Bronchial epithelial cell (primary cell): ENCODE measurements around the gene CCDC71L. TPM values are rescaled to one million over a fixed set of nuclear protein-coding genes. Genes with fewer than 3 reads are reported as not detected.
A peak's percentile ranks its signal among the peaks of the same experiment; 100 is the strongest.

ENCODE experiments used
- DNase-seq: peaks from one replicate; pipeline ENCODE4 v3.0.0-alpha.2; 2010; ENCODE audit warnings: low read depth
- FAIRE-seq: peaks from 2 replicates; lab custom pipeline; 2011; peaks lifted over from hg19 to GRCh38; lab: Jason Lieb, UNC
- H3K27me3 ChIP-seq: 2 replicates; pipeline ENCODE4 v1.5.1; 2011; ENCODE audit warnings: low read length; ENCODE audit not compliant: control insufficient read depth, insufficient read depth
- H3K36me3 ChIP-seq: 2 replicates; pipeline ENCODE4 v1.5.1; 2011; ENCODE audit warnings: low read length; ENCODE audit not compliant: control insufficient read depth, insufficient read depth
- H3K4me3 ChIP-seq: 2 replicates; pipeline ENCODE4 v1.5.1; 2011; ENCODE audit warnings: mild to moderate bottlenecking, low read depth, low read length, control low read depth
- total RNA-seq: library from RNA; depleted of rRNA; stranded (reverse); fragments of >200 nt; gene quantifications from 2 replicates; pipeline ENCODE4 v1.2.1, GENCODE V29; 2014
- TF ChIP-seq, protein P1 (sequence below): IDR thresholded peaks from 2 replicates; pipeline ENCODE4 v1.5.1; 2011; ENCODE audit warnings: mild to moderate bottlenecking, moderate library complexity, low read length, control low read depth, inconsistent platforms; ENCODE audit not compliant: insufficient read depth, severe bottlenecking

Gene CCDC71L
- total RNA-seq, 1 donor from 2014 or later, result 6.6 TPM

DNA sequence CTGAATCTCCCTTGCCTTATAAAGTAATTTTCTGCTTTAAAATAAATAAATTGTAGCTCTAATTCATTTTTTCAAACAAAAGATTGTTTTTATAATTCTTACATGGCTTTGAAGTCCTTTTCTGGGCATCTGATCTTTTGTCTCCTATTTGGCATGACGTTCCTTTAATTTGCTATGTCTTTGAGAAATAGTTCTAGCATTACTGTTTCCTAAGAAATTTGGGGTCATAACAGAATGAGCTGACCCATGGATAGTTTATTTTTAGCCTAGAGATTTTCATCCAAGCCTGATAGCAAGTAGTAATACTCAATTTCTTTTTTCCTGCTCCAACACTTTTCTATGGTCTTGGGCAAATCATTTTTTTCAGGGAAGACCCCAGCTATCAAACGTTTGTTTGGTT is 31.4 kb downstream of the CCDC71L start:
- H3K36me3 ChIP-seq, result no peaks in the 10 kb centered on the region
- no peak overlapping the region for H3K4me3 ChIP-seq
- DNase-seq (no peak), FAIRE-seq (no peak)
- H3K27me3 ChIP-seq, result peaks cover 8% of the 10 kb centered on the region
- TF ChIP-seq, protein P1, sequence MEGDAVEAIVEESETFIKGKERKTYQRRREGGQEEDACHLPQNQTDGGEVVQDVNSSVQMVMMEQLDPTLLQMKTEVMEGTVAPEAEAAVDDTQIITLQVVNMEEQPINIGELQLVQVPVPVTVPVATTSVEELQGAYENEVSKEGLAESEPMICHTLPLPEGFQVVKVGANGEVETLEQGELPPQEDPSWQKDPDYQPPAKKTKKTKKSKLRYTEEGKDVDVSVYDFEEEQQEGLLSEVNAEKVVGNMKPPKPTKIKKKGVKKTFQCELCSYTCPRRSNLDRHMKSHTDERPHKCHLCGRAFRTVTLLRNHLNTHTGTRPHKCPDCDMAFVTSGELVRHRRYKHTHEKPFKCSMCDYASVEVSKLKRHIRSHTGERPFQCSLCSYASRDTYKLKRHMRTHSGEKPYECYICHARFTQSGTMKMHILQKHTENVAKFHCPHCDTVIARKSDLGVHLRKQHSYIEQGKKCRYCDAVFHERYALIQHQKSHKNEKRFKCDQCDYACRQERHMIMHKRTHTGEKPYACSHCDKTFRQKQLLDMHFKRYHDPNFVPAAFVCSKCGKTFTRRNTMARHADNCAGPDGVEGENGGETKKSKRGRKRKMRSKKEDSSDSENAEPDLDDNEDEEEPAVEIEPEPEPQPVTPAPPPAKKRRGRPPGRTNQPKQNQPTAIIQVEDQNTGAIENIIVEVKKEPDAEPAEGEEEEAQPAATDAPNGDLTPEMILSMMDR, result no peak

DNA sequence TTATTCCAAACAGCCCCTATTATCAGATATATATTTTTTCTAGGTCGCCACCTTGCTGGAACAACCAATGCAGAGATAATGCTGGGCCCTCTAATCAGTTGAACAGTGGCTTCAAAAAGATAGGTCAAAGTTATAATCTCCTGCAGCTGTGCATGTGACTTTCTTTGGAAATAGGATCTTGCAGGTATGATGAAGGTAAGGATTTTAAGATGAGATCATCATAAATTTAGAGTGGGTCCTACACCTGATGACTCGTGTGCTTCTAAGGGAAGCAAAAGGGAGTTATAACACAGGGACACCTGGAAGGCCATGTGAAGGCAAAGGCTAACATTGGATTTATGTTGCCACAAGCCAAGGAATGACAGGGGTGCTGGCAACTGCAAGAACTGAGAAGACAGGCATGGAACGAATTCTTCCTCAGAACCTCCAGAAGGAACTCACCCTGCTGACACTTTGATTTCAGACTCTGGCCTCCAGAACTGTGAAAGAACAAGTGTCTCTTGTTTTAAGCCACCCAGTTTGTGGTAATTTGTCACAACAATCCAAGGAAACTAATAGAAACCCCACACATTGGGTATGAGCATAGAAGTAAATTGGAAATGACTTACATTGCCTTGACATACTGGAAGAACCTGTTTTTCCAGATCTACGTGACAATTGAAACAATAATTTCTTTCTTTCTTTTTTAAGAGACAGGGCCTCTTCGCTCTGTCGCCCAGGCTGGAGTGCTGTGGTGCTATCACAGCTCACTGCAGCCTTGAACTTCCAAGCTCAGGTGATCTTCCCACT is 34.4 kb downstream of the CCDC71L start:
- no peak for FAIRE-seq
- peak; percentile 83 for DNase-seq

DNA sequence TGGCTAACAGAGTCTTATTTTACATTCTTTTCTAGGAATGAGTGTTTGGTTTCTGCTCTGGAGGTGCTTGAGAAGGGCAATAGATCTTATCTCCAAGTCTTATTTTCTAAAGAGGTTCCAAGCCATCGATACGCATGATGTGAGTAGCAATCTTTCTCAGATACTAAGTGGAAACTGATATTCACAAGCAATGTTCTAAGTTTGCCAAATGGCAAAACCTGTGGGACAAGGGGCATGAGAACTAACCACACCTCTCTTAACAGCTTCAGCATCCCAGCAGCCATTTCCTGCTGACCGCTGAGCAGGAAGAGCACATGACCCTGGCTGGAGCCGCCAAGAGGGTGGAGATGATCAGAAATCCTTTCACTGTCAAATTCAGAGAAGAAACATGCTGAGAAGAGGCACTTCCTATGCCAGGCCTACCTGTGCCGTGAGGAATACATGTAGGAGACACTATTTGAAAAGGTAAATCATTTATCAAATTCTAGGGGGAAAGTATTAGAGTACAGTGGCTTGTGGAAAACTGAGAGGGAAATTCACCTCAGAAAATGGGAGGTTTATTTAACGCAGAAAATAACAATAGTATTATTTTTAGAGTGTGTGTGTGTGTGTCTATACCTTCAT is 35.2 kb downstream of the CCDC71L start:
- H3K36me3 ChIP-seq, result no peaks in the 10 kb centered on the region
- no peaks in the 10 kb centered on the region for H3K27me3 ChIP-seq
- no peak overlapping the region for H3K4me3 ChIP-seq
- TF ChIP-seq, protein P1, result no peak
- DNase-seq, result no peak
- no peak for FAIRE-seq

More for the DNA sequence above, 34.4 kb downstream of the CCDC71L start:
- no peaks in the 10 kb centered on the region for H3K36me3 ChIP-seq
- TF ChIP-seq, protein P1, result no peak
- no peak overlapping the region for H3K4me3 ChIP-seq
- no peaks in the 10 kb centered on the region for H3K27me3 ChIP-seq

DNA sequence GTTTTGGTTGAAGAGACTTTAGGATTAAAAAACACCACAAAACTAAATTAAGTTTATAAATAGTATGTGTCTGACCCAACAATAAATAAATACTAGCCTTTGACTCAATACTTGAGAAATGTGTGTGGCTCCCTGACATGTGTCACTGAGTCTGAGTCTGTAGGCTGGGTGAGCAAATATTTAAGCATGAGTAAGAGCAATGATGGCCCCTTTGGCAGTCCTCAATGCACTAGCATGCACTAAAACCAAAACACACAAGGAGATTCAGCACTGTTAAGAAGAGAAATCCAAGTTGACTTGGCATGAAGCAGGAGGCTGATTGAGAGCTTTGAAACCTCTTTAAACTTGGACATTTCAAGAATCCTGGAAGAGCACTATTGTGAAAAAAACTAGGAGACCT is 37.1 kb downstream of the CCDC71L start:
- TF ChIP-seq, protein P1, result no peak
- Histone ChIP-seq H3K27me3 (no peaks in the 10 kb centered on the region), H3K4me3 (no peak overlapping the region), H3K36me3 (no peaks in the 10 kb centered on the region)
- FAIRE-seq (no peak), DNase-seq (peak; percentile 94)

DNA sequence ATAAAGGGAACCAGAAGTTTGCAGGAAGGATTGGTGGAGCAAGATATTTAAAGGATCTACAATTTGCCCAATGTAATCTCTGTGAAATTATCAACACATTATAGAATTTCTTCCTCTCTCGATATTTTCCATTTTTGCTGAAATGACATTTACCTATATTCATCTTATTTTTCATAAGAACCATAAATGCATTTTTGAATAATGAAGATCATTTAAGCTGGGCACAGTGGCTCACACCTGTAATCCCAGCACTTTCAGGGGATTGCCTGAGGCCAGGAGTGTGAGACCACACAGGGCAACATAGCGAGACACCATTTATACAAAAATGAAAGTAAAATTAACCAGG is 37.7 kb downstream of the CCDC71L start:
- Histone ChIP-seq H3K4me3 (no peak overlapping the region), H3K36me3 (no peaks in the 10 kb centered on the region), H3K27me3 (no peaks in the 10 kb centered on the region)
- DNase-seq (no peak), FAIRE-seq (no peak)
- TF ChIP-seq, protein P1, result no peak
